Measurements from ENCODE around the gene ALOX5.

- TF ChIP-seq POLR2A (IDR thresholded peaks at IDR 0.05; ENCODE audit: low read depth, low read length) (no peak), POLR2AphosphoS5 (IDR thresholded peaks at IDR 0.05; ENCODE audit: low read depth, low read length) (no peak), TAF1 (IDR thresholded peaks at IDR 0.05; ENCODE audit: low read depth, low read length) (no peak), SPI1 (IDR thresholded peaks at IDR 0.05; ENCODE audit: low read depth, low read length) (no peak), POU2F2 (IDR thresholded peaks at IDR 0.05; ENCODE audit: low read depth, low read length) (no peak)
Observed at GRCh38 chr10:45403151-45403550, 29.1 kb downstream of the ALOX5 start.
